T-helper 1 cell (primary cell): Measurements from ENCODE around the gene LDLRAP1.
A peak's percentile ranks its signal among the peaks of the same experiment; 100 is the strongest.
"Not testable (repeated sequence)": the region's sequence is repeated elsewhere in the genome, so short reads cannot be mapped to it uniquely, and the experiment has no call there.

ENCODE experiments used
- DNase-seq, 5 donors: peaks; one replicate each; pipeline ENCODE4 v3.0.0-alpha.2; 2012 to 2020

Gene LDLRAP1

DNA sequence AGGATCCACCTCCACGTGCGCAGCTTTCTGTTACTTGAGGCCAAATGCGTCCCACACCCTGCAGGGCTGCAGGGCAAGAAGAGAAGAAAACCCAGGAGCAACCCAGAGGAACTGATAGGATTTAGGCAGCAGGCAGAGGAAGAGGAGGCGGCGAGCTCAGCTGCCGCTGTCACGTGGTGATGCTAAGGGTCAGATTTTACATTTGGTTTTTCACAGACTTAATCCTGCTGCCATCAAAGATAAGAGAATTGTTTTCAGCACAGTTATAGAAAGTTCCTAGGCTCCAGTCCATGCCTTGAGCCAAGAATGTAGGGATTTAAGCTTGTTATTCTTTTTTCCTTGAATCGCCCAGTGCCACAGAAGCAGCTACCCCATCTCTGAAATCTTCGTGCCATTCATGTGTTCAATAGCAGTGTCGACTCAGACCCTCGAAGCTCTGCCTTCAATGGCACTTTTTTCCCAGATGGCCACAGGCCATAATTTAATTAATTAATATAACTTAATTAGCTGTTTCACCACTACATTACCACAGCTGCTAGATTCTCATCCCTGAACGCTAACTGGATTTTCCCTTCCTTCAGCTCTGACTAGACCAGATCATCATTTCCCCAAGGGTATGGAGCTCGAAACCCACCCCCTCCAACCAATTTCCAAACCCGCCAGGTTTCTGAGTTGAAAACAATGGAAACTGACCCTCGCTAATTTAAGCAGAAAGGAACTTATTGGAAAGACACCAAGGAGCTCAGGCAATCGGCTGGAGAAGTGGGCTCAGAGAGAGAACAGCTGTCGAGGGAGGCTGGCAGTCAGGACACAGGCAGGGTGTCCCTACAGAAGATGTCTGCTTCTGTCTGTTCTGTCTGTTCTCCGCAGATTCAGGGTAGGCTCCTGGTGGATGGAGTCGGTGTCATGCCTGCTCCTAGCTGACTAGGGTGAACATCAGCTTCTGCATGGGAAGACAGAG is 36.2 kb downstream of the LDLRAP1 start:
- DNase-seq, result no peak

DNA sequence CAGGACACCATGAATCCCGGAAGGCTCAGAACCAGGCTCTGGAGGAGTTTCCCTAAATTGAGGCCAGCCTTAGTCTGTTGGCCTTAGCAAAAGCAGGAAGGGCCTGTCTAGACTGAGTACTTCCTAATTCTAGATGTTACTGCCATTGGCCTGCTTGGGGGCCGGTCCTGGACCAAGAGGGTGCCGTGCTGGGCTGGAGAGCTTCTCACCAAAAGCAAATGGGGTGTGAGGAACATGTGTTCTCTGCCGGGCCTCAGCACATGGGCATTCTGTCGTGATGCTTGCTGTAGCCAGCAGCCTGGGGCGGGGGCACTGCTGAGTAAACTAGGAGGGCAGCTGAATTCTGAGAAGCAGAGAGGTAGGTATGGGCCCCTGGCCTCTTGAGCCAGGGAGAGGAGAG is 37.5 kb downstream of the LDLRAP1 start:
- DNase-seq, result no peak

DNA sequence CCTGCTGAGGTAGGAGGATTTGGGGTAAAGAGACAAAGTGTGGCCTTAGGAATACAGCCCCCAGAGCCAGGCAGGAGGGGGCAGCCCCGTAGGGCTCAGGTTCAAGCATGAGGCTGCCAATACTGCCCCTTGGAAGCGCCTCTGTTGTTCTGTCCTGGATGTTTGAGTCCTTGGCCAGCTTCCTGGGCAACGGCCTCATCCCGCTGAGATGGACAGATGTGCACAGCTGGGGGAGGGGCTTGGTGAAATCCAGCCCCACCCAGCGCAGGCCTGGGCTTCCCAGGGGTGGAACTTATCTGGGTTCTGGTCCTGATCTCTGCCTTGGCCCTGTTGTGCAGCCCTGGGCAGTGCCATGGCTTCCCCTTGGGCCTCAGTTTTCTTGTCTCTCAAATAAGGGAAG is 38.4 kb downstream of the LDLRAP1 start:
- DNase-seq, result no peak

DNA sequence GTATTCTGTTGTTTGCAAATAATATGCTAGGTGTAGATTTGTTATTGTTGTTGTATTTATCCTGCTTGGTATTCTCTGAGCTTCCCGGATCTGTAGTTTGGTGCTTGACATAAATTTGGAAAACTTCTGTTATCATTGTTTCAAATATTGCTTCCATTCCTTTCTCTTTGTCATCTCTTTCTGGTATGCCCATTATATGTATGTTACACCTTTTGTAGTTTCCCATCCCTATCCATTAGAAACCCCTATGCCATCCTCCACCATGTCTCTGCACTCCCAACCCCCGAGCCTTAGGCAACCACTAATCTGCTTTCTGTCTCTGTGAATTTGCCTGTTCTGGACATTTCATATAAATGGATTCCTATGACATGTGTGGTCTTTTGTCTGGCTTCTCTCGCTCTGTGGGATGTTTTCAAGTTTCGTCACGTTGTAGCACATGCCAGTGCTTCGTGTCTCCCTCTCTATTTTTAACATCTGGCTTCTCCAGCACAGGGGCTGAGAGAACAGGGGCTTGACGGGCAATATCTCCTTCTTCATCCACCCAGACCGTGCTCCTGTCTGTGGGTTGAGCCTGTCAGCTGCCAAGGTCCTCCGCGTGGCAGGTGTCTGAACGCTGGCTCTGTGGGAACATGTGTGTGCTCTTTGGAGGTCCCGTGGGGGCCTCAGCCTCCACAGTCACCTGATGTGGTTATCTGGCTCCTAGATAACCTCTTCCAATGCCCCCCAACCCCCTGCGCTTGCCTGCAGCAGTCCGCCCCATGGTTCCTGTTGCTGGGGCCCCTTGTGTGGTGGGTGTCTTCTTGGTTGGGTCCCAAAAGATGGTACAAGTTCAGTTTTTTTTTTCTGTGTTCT is 40.3 kb downstream of the LDLRAP1 start:
- no peak for DNase-seq

DNA sequence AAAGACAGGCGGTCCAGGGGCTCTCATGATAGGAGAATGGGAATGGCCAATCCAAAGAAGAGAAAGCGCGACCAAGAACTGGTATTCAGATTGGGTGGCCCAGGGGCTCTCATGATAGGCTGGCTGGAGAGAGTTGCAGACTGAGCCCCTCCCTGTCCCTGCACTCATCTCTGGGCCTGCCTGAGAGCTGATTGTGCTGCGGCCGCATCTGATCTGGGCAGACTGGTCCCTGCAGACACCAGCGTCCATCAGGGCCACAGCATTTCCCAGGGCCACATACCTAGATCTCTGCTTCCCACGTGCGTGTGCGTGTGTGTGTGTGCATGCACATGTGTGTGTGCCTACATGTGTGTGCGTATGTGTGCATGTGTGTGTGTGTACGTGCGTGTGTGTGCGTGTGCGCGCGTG is 42.8 kb downstream of the LDLRAP1 start:
- no peak for DNase-seq

DNA sequence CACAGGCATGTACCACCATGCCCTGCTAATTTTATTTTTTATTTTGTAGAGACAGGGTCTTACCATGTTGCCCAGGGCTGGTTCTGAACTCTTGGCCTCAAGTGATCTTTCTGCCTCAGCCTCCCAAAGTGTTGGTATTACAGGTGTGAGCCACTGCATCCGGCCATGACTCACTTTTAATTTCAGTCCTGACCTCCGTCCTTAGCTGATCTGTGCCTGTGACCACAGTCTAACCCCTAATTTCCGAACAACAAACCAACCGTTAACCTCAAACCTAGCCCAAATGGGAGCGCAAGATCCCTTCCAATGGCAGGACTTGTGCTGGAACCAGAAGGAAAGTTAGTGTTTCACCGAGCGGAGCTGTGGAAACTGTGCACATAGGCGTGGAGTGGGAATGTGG is 43.9 kb downstream of the LDLRAP1 start:
- no peak for DNase-seq

DNA sequence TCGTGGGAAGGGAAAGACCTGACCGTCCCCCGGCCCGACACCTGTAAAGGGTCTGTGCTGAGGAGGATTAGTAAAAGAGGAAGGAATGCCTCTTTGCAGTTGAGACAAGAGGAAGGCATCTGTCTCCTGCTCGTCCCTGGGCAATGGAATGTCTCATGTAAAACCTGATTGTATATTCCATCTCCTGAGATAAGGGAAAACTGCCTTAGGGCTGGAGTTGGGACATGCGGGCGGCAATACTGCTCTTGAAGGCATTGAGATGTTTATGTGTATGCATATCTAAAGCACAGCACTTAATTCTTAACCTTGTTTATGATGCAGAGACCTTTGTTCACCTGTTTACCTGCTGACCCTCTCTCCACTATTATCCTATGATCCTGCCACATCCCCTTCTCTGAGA is 44.8 kb downstream of the LDLRAP1 start:
- not testable (repeated sequence) for DNase-seq

DNA sequence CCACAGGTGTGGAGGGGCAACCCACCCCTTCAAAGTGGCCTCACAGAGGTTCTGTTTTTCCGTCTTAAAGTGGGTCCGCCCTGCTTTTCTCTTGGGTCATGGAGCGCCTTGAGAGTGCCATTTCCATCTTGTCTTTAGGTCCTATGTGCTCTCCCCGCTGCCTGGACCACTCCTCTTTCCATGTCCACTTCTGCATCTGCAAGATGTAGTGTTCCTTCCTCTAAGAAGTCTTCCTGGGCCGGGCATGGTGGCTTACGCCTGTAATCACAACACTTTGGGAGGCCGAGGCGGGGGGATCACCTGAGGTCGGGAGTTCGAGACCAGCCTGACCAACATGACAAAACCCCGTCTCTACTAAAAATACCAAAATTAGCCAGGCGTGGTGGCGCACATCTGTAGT is 45.4 kb downstream of the LDLRAP1 start:
- DNase-seq, result not testable (repeated sequence)

DNA sequence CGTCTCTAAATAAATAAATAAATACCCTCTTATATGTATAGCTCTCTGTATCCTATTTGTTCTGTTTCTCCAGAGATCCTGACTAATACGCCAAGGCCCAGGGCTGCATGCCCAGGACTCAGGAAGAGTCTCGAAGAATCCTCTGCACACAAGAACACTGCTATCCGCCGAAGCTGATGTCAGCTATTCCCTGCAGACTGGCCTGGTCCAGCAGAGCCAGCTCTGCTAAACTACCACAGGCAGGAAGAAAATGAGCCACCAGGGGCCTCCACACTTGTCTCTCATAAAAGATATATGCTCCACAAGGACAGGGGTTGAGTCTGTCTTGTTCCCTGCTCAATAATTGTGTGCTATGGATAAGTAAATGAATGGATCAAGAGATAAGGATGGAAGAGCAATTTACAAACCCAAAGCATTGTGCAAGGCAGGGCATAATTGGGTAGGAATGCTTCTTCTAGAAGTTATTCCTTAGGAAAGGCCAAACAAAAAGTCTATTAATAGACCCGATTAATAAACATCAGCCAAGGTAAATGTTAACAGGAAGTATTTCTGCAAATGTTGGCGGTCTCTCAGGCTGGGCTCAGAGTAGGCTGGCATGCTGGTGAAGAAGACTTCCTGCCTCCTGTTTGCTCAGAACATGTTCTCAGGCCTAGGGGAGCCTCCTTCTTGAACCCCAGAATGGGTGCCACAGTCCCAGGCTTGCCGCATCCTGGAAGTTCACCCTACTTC is 46.9 kb downstream of the LDLRAP1 start:
- DNase-seq, result no peak

DNA sequence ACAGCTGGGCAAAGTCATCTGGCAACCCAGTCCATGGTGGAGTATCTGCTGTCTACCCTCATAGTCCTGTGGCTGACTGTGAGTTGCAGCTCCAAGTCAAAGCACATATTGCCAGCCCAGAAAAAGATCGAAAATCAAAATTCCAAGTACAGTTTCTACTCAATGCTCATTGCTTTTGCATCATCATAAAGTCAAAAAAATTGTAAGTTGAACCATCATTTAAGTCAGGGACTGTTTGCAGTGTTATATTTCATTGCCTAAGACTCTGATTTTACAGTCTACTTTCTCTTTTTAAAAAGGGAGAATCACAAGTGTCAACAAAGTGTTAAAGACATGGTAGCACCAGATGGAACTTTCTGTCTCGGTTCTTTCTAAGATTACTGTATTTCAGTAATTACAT is 50.5 kb downstream of the LDLRAP1 start:
- no peak for DNase-seq

DNA sequence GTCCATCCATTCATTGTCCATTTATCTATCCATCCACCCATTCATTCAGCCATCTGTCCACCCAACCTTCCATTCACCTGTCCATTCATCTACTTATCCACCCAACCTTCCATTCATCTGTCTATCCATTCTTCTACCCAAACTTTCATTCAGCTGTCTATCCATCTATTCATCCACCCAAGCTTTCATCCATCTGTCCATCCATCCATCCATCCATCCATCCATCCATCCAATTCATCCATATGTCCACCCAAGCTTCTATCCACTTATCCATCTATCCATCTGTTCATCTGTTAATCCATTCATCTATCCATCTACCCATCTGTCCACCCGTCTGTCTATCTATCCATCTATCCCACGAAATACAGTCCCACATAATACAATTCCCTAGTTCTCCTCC is 51.6 kb downstream of the LDLRAP1 start:
- DNase-seq, result no peak

DNA sequence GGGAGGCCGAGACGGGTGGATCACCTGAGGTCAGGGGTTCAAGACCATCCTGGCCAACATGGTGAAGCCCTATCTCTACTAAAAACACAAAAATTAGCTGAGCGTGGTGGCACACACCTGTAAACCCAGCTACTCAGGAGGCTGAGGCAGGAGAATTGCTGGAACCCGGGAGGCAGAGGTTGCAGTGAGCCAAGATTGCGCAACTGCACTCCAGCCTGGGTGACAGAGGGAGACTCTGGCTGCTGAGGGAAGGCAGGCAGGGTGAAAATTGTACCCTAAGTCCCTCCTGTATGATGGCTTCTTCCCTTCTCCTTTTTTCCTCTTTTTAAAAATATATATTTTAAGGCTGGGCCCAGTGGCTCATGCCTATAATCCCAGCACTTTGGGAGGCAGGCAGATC is 53.2 kb downstream of the LDLRAP1 start:
- not testable (repeated sequence) for DNase-seq

DNA sequence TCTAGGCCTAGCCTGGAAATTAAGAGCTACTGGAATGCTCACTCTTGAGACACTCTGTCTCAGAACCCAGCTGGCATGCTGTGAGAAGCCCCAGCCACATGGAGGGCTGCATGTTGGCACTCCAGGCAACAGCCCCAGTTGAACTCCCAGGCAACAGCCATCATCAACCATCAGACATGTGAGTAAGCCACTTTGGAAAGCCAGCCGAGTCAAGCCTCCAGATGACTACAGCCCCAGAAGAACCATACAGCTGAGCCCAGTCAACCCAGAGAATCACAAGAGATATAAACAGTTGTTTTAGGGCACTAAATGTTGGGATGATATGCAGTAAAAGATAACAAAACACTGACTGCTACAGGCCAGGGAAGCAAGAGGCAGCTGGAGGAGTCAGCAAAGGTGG is 55.5 kb downstream of the LDLRAP1 start:
- no peak for DNase-seq

DNA sequence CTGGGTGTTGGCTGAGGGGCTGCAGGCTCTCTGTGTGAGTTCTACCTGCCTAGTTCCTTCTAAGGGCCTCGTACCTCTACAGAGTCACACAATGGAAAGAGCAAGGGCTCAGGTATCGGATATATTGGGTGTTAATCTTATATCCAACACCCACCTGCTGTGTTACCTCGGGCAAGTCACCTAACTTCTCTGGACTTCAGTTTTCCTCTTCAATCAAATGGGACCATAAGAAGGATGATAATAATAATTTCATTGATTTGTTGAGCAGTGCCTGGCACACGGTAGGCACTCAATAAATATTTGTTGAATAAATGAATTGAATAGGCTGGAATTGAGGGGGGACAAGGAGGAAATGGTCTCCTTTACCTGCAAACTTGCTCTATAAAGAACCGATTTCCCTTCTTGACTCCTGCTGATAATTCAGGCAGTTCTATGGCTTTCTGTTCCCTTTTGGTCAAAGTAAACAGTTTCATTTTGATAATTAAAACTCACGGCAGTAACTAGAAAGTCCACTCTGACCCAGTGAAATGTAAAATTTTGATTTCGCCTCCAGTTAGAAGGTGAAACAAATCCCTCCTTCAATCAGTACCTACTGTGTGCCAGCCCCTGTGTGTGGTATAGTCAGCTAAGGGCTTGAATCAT is 56.7 kb downstream of the LDLRAP1 start:
- DNase-seq, result no peak

DNA sequence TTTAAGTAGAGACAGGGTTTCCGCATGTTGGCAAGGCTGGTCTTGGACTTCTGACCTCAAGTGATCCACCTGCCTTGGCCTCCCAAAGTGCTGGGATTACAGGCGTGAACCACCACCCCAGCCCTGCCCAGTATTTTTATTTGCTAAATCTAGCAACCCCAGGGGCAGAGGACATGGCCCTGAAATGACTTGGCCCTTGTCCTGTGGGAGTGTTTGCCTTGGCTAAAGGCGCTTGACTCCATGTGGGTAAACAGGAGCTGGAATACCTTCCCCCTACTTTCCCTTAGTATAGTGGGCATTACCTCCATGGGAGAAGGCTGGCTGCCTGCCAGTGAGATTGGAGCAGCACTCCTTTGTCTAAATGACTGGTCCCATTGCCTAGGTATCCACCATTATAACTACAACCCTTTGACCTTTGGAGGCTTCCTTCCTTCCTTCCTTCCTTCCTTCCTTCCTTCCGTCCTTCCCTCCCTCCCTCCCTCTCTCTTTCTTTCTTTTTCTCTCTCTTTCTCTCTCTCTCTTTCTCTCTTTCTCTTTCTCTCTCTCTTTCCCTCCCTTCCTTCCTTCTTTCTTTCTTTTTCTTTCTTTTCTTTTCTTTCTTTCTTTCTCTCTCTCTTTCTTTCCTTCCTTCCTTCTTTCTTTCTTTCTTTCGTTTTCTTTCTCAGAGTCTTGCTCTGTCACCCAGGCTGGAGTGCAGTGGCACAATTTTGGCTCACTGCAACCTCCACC is 57.7 kb downstream of the LDLRAP1 start:
- not testable (repeated sequence) for DNase-seq

DNA sequence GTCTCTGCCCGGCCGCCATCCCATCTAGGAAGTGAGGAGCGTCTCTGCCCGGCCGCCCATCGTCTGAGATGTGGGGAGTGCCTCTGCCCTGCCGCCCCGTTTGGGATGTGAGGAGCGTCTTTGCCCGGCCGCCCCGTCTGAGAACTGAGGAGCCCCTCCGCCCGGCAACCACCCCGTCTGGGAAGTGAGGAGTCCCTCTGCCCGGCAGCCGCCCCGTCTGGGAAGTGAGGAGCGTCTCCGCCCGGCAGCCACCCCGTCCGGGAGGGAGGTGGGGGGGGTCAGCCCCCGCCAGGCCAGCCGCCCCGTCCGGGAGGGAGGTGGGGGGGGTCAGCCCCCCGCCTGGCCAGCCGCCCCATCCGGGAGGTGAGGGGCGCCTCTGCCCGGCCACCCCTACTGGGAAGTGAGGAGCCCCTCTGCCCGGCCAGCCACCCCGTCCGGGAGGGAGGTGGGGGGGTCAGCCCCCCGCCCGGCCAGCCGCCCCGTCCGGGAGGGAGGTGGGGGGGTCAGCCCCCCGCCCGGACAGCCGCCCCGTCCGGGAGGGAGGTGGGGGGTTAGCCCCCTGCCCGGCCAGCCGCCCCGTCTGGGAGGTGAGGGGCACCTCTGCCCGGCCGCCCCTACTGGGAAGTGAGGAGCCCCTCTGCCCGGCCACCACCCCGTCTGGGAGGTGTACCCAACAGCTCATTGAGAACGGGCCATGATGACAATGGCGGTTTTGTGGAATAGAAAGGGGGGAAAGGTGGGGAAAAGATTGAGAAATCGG is 60.6 kb downstream of the LDLRAP1 start:
- not testable (repeated sequence) for DNase-seq

DNA sequence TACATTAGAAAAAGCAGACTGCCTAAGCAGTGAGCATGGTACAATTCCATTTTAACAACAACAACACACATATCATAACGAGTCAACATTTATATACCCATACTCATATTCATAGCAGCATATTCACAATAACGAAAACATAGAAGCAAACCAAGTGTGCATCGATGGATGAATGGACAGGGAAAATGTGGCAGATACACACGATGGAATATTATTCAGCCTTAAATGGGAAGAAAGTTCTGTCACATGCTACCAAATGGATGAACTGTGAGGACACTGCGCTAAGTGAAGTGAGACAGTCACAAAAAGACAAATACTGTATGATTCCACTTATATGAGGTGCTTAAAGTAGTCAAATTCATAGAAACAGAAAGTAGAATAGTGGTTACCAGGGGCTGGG is 63.7 kb downstream of the LDLRAP1 start:
- no peak for DNase-seq

DNA sequence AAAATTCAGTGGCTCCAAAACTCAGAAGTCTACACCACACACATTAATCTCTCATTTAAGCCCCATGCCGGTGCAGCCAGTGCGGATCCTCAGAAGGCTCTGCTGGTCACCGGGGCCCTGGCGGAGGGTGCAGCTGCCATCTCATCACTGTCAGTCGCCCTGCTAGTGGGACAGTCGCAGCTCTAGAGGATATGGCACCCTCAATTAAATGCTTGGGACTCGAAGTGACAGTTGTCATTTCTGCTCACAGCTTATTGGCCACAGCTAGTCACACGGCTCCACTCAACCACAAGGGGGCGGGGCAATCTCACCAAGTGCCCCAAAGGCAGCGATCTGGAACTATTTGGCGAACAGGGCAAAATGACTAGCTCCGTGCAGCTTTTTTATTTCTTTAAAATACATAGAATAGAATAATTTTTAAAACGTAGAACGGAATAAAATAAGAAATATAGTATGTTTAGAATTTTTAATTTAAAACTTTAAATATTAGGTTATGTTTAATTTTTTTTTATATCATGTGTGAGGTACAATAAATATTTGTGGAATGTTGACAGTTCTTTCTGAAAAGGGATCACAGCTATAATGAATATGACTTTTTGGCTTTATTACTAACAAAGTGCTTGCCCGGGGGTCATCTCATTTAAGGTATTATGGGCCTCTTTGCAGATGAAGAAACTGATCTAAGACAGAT is 65.2 kb downstream of the LDLRAP1 start:
- peak; percentile 67 to 86 (median 78) for DNase-seq

DNA sequence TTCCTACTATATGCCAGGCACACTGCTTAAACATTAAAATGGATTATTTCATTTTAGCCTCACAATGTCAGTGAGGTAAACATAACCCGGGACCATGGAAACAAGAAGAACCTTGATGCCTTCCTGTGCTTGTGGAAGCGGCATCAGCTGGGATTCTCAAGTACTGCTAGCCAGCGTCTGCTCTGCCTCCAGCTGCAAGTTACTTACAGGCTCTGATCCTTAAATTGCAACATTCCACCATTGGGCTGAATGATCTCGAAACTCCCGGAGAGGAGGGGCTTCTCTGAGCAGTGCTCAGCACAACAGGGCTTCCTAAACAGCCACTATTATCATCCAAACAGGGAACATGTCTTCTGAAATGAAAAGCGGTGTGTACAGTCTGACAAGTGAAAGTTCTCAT is 66.5 kb downstream of the LDLRAP1 start:
- no peak for DNase-seq
